GM21515 (cell line): ENCODE measurements around the gene TEKTIP1.
"Not testable (repeated sequence)": the region's sequence is repeated elsewhere in the genome, so short reads cannot be mapped to it uniquely, and the experiment has no call there.

Experiments used
- ATAC-seq: cut with Tn5 transposase; IDR thresholded peaks from one replicate; pipeline ENCODE4 v1.9.1; 2021; ENCODE audit not compliant: unreplicated experiment

The TEKTIP1 gene

DNA sequence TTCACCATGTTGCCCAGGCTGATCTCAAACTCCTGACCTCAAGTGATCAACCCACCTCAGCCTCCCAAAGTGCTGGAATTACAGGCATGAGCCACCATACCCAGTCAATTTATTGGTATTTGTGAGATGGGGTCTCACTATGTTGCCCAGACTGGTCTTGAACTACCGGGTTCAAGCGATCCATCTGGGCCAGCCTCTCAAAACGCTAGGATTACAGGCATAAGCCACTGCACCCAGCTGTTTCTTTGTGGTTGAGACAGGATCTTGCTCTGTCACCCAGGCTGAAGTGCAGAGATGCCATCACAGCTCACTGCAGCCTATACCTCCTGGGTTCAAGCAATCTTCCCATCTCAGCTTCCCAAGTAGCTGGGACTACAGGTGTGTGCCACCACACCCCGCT, 42.8 kb downstream of the TEKTIP1 start:
- ATAC-seq, result not testable (repeated sequence)

DNA sequence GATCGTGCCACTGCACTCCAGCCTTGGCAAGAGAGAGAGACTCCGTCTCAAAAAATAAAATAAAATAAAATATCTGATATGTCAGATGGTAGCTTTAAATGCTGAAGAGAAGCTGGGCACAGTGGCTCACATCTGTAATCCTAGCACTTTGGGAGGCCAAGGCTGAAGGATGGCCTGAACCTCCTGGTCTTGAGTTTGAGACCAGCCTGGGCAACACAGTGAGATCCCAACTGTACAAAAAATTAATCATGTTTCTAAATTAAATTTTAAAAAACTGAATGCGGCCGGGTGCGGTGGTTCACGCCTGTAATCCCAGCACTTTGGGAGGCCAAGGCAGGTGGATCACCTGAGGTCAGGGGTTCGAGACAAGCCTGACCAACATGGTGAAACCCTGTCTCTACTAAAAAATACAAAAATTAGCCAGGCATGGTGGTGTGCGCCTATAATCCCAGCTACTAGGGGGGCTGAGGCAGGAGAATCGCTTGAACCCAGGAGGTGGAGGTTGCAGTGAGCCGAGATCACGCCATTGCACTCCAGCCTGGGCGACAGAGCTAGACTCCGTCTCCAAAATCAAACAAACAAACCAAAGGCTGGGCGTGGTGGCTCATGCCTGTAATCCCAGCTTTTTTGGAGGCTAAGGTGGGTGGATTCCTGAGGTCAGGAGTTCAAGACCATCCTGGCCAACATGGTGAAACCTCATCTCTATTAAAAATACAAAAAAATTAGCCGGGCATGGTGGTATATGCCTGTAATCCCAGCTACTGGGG, 45.2 kb downstream of the TEKTIP1 start:
- ATAC-seq, result not testable (repeated sequence)

DNA sequence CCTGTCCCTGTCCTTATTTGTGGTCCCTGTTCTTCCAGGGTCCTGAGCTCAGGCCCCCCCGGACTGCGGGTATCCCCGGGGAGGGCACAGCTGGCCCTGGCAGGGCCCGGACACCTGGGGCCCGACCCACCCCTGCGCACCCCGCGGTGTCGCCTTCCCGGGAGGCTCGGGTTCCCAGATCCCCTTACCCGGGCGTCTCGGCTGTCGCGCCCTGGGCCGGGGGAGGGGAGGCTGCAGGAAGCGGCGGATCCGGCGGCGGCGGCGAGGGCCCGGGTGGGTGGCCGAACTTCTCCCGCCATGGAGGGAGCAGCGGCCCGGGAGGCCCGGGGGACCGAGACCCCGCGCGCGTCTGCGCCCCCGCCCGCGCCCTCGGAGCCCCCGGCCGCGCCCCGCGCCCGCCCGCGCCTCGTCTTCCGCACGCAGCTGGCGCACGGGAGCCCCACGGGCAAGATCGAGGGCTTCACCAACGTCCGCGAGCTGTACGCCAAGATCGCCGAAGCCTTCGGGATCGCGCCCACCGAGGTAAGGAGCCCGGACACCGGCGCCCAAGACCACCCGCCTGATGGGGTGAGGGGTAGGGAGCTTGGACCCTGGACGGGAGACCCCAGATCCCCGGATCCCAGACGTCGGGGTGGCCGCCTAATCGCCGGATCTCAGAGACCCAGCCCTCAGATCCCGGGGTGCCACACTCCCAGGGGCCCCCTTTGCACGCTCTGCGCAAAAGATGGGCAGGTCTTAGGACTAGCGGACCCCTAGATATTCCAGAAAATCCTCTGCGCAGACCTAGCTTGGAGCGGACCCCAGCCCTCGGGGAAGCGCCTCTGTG, 46.5 kb downstream of the TEKTIP1 start, which contains the start of gene GIPC3:
GIPC3 (plus strand) TSS at position 178 of the 826 bp plus-strand sequence; CDS start at position 298, 120 bp downstream.
- no peak for ATAC-seq

DNA sequence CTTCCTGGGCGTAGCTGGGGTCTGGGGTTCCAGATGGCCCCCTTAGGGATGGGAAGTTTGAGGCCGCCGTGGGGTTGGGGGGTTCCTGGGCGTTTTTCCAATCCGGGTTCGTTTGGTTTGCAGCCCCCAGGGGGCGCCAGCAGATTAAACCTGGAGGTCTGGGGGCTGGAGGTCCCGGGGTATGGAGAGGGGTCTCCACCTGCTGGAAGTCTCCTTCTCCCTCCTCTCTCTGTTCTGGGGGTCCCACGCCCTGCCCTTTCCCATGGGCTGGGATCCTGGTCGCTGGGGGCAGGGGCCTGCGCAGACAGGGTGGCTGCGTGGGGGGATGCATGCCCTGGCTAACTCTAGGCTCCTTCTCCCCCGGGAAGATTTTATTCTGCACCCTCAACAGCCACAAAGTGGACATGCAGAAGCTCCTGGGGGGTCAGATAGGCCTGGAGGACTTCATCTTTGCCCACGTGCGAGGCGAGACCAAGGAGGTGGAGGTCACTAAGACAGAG, 47.2 kb downstream of the TEKTIP1 start:
- ATAC-seq, result no peak

DNA sequence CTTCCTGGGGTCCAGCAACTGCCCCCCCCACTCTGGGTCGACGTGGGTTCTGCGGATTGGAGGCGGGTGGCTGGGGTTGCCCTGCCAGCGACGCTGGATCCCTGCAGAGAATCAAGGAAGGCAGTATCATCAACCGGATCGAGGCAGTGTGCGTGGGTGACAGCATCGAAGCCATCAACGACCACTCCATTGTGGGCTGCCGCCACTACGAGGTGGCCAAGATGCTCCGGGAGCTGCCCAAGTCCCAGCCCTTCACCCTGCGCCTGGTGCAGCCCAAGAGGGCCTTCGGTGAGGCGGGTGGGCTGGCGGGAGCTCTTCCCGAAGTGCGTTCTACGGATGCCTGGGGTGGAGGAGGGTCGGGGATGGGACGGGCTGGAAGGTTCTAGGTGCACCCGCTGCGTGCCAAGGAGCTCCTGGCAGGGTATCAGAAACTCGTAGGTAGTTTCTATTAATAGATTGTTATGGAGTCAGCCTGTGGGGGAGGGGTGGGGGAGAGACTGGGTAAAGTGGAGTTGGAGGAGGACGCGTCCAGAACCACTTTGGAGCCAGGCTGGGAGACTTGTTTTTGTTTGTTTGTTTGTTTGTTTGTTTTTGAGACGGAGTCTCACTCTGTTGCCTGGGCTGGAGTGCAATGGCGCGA, 47.9 kb downstream of the TEKTIP1 start:
- no peak for ATAC-seq

DNA sequence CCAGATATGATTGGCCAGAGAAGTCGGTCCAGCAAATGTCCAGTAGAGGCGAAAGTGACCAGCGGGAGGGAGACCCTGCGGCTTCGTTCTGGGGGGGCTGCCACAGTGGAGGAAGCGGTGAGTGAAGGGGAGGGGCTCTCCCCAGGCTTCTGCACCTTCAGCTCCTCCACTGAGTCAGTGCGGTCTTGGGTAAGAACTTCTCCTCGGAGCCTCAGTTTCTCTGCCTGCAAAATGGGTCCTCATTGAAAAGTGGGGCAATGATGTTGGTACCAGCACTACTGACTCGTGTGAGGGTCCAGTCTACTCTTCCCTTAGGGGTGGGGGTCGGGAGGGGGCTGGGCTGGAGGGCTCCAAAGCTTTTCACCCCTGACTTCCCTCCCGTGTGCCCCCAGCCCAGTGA, 50.5 kb downstream of the TEKTIP1 start:
- ATAC-seq, result no peak

DNA sequence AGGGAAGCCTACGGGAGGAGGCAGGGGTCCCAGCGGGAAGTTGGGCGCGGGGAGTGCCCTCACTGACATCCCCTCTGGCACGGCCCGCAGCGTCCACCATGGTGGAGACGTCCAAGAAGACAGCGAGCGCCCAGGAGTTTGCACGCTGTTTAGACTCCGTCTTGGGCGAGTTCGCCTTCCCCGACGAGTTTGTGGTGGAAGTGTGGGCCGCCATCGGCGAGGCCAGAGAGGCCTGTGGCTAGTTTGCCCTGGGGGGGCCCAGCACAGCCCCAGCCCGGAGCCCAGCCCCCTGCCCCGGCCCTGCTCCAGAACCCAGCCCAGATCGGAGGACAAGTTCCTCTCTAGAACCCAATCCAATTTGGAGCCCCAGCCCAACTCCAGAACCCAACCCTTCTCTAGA, 51.0 kb downstream of the TEKTIP1 start:
- ATAC-seq, result no peak

DNA sequence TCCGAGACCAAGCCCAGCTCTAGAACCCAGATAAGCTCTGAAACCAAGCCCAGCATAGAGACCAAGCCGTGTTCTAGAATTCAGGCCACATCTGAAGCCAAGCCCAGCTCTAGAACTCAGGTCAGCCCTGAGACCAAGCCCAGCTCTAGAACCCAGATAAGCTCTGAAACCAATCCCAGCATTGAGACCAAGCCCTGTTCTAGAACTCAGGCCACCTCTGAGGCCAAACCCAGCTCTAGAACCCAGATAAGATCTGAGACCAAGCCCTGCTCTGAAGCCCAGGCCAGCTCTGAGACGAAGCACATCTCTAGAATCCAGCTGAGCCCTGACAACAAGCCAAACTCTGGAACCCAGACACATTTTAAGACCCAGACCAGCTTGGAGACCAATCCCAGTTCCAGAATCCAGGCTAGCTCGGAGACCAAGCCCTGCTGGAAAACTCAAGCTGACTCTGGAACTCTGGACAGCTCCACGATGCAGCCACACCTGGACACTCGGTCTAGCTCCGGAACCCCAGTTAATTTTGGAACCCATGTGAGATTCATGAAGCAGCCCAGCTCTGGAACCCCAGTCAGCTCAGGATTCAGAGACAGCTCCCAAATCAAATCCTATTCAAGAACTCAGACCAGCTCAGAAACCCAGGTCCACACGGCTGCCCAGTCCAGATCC, 52.2 kb downstream of the TEKTIP1 start:
- no peak for ATAC-seq

DNA sequence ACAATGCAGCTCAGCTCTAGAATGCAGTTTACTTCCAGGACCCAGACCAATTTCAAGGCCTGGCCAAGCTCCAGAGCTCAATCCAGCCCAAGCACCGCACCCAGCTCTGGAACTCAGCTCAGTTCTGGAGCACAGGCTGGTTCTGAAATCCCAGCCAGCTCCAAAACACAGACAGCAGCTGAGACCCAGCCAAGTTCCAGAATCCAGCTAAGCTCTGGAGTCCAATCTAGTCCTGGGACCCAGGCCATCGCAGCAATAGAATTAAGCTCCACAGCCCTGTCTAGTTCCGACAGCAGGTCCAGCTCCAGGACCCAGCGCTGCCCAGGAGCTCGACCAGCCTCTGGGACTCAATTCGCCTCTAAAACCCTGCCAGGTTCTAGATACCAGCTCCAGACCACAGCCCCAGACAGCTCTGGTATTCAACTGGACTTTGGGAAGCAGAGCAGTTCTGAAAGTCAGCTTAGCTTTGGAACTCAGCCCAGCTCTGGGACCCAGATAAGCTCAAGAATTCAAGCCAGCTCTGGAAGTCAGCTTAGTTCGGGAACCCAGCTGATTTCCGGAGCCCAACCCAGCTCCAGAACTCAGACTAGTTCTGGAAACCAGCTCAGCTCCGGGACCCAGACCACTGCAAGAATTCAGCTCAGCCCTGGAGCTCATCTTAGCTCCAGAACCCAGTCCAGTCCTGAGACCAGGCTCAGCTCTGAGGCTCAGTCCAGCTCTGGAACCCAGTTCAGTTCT, 53.1 kb downstream of the TEKTIP1 start:
- ATAC-seq, result no peak

DNA sequence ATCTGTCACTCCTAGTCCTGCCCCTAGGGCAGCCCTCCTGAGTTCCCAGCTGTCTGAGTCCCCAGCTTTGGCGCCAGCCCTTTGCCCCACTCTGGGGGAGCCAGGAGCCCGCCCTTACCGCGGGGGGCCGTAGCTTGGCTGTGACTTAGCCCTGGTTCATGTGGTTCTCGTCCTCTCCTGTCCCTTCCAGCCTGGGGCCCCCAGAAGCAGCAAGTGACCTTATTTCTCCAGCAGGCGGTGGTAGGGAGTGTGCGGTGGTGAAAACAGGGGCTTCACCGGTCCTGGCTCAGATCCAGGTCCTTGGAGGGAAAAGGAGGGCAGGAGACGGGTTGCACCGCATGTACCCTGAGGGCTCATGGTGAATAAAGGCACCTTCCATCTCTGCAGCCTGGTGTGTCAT, 54.2 kb downstream of the TEKTIP1 start:
- no peak for ATAC-seq
